HG03457 (cell line): ENCODE results near the gene BMP10.

Experiments used
- ATAC-seq: cut with Tn5 transposase; IDR thresholded peaks from one replicate; pipeline ENCODE4 v1.9.1; 2021; ENCODE audit warnings: moderate number of reproducible peaks; ENCODE audit not compliant: unreplicated experiment

BMP10 gene

GRCh38 chr2:68853915-68854314 lies 17.3 kb downstream of the BMP10 start:
- ATAC-seq: no peak

- ATAC-seq: no peak
Measured at GRCh38 chr2:68853035-68853434, 18.2 kb downstream of the BMP10 start.

- no peak for ATAC-seq
Measured at GRCh38 chr2:68850524-68850923, 20.7 kb downstream of the BMP10 start.

GRCh38 chr2:68849579-68850030 lies 21.6 kb downstream of the BMP10 start:
- no peak for ATAC-seq

GRCh38 chr2:68847751-68848150 lies 23.4 kb downstream of the BMP10 start:
- no peak for ATAC-seq

GRCh38 chr2:68846091-68846490 lies 25.1 kb downstream of the BMP10 start:
- no peak for ATAC-seq

- ATAC-seq: no peak
Measured at GRCh38 chr2:68845043-68845442, 26.2 kb downstream of the BMP10 start.

GRCh38 chr2:68839260-68839833 lies 31.9 kb downstream of the BMP10 start:
- no peak for ATAC-seq

GRCh38 chr2:68838641-68839040 lies 32.6 kb downstream of the BMP10 start:
- no peak for ATAC-seq

- peak; percentile 56 for ATAC-seq
Measured at GRCh38 chr2:68837861-68838341, 33.3 kb downstream of the BMP10 start.

- no peak for ATAC-seq
Measured at GRCh38 chr2:68837164-68837860, 33.9 kb downstream of the BMP10 start.

GRCh38 chr2:68835621-68836020 lies 35.6 kb downstream of the BMP10 start:
- no peak for ATAC-seq

- no peak for ATAC-seq
Measured at GRCh38 chr2:68834737-68835376, 36.3 kb downstream of the BMP10 start.

GRCh38 chr2:68833162-68833561 lies 38.0 kb downstream of the BMP10 start:
- no peak for ATAC-seq

- peak; percentile 66 for ATAC-seq
Measured at GRCh38 chr2:68832233-68832869, 38.8 kb downstream of the BMP10 start.

GRCh38 chr2:68831686-68832232 lies 39.4 kb downstream of the BMP10 start:
- ATAC-seq: no peak

GRCh38 chr2:68829749-68830148 lies 41.4 kb downstream of the BMP10 start:
- no peak for ATAC-seq

GRCh38 chr2:68828887-68829708 lies 42.1 kb downstream of the BMP10 start:
- no peak for ATAC-seq

GRCh38 chr2:68827666-68828065 lies 43.5 kb downstream of the BMP10 start:
- ATAC-seq: no peak

GRCh38 chr2:68825866-68826265 lies 45.3 kb downstream of the BMP10 start:
- no peak for ATAC-seq
